Measurements from ENCODE around the gene RNPEP. TPM values are rescaled to one million over a fixed set of nuclear protein-coding genes. Genes with fewer than 3 reads are reported as not detected.
A peak's percentile ranks its signal among the peaks of the same experiment; 100 is the strongest.

The RNPEP gene
- total and polyA plus RNA-seq, 2 of the 13 experiments (the other 11 are each of a cell fraction or from before 2014, with no cell fraction given): 20.6 to 38.4 TPM

- TF ChIP-seq ZNF687 (CRISPR knock-in tag; IDR thresholded peaks at IDR 0.05) (peak; percentile 75), ZNF33A (CRISPR knock-in tag; IDR thresholded peaks at IDR 0.05; ENCODE audit: borderline replicate concordance) (0 out of 2 replicates have a peak, but pooled peaks have one; percentile 31), SOX6 (IDR thresholded peaks at IDR 0.05) (no peak), SOX6 (CRISPR knock-in tag; IDR thresholded peaks at IDR 0.05) (peak; percentile 82; the same call in 1 of the 2 replicates), ZNF605 (CRISPR knock-in tag; IDR thresholded peaks at IDR 0.05) (peak; percentile 71), ZHX1 (CRISPR knock-in tag; IDR thresholded peaks at IDR 0.05; ENCODE audit: low read depth) (peak; percentile 68; the same call in 1 of the 2 replicates), KLF16 (CRISPR knock-in tag; IDR thresholded peaks at IDR 0.05) (0 out of 4 replicates have a peak, but pooled peaks of 1 of the 2 experiments have one; percentile 33), ISL2 (CRISPR knock-in tag; IDR thresholded peaks at IDR 0.05) (peak; percentile 42), ZBTB7B (CRISPR knock-in tag; IDR thresholded peaks at IDR 0.05) (peak; percentile 70; the same call in 1 of the 2 replicates), HNRNPUL1 (IDR thresholded peaks at IDR 0.05; ENCODE audit: low read depth, low read length) (no peak), PBX2 (CRISPR knock-in tag; IDR thresholded peaks at IDR 0.05) (no peak), PHF5A (CRISPR knock-in tag; IDR thresholded peaks at IDR 0.05; ENCODE audit: low read depth, unreplicated experiment) (no peak), IKZF5 (CRISPR knock-in tag; IDR thresholded peaks at IDR 0.05) (peak; percentile 47; the same call in 1 of the 2 replicates), ZXDC (CRISPR knock-in tag; IDR thresholded peaks at IDR 0.05) (no peak), RBM39 (IDR thresholded peaks at IDR 0.05; ENCODE audit: low read depth, low read length, poor library complexity, severe bottlenecking) (peak; percentile 16)
Observed at GRCh38 chr1:202018468-202019234, 36.2 kb downstream of the RNPEP start (continued).

Measured in HepG2 (cell line).